Gastrocnemius medialis (tissue), 4 donors: Measurements from ENCODE around the gene ADARB2. TPM values are rescaled to one million over a fixed set of nuclear protein-coding genes. Genes with fewer than 3 reads are reported as not detected.

Source experiments
- ATAC-seq, 2 donors: fragments of 150-250 bp; one replicate each; pipeline ENCODE4 v1.9.1; 2016
- DNase-seq, 2 donors: peaks; one replicate each; pipeline ENCODE4 v3.0.0-alpha.2; 2019
- H3K27ac ChIP-seq, 4 donors: fragments of 200-600 bp; sonication (generic); 1 replicate in 1 of 4; 2 replicates in 3 of 4; pipeline ENCODE4 v1.5.1; 2016 to 2018; ENCODE audit warnings: mild to moderate bottlenecking in 2 of 4, moderate library complexity in 1 of 4
- H3K27me3 ChIP-seq, 3 donors: fragments of 200-600 bp; sonication (generic) in 2 of 3; 1 replicate in 1 of 3; 2 replicates in 2 of 3; pipeline versions ENCODE4 v1.5.1 to v1.6.0; 2016 to 2019; ENCODE audit warnings: mild to moderate bottlenecking in 1 of 3, moderate library complexity in 1 of 3
- H3K36me3 ChIP-seq, 2 donors: fragments of 200-600 bp; sonication (generic) in 1 of 2; one replicate each; pipeline ENCODE4 v1.5.1; 2017 to 2018
- H3K4me1 ChIP-seq, 2 donors: fragments of 200-600 bp; sonication (generic) in 1 of 2; one replicate each; pipeline ENCODE4 v1.5.1; 2016 to 2017; ENCODE audit warnings: mild to moderate bottlenecking in 2 of 2
- H3K4me3 ChIP-seq, 4 donors: fragments of 200-600 bp; sonication (generic) in 3 of 4; 1 replicate in 1 of 4; 2 replicates in 3 of 4; pipeline ENCODE4 v1.5.1; 2016 to 2019; ENCODE audit warnings: mild to moderate bottlenecking in 2 of 4
- H3K9me3 ChIP-seq, 3 donors: fragments of 200-600 bp; sonication (generic) in 2 of 3; 1 replicate in 1 of 3; 2 replicates in 2 of 3; pipeline ENCODE4 v1.5.1; 2016 to 2019
- CTCF ChIP-seq, 5 experiments: fragments of 450-650 bp in 3 of 5; fragments of 200-600 bp in 2 of 5; sonication (generic) in 2 of 5; IDR thresholded peaks in 4 of 5; conservative IDR thresholded peaks in 1 of 5; 1 replicate in 4 of 5; 2 replicates in 1 of 5; pipeline ENCODE4 v1.5.1; 2016 to 2019; ENCODE audit warnings: antibody characterized with exemption in 5 of 5, mild to moderate bottlenecking in 3 of 5, moderate library complexity in 3 of 5
- POLR2A ChIP-seq, 2 donors: fragments of 450-650 bp; IDR thresholded peaks; one replicate each; pipeline ENCODE4 v1.6.1; 2017; ENCODE audit warnings: antibody characterized with exemption in 2 of 2, mild to moderate bottlenecking in 2 of 2, moderate library complexity in 2 of 2
- in situ Hi-C, 4 donors: fragments of 200-750 bp; cut with MboI; loops; one replicate each; pipeline versions ENCODE4 v1.15.0 to v1.8.0; 2017; ENCODE audit warnings: low sequenced_read_pairs in 4 of 4
- intact Hi-C: fragments of 100-400 bp; cut with DNase I; formaldehyde crosslinking; loops from one replicate; pipeline ENCODE4 v1.15.1; 2023; ENCODE audit warnings: low total_unique reads
- total RNA-seq, 4 donors: library from RNA; depleted of rRNA; stranded (reverse); fragments of >200 nt; gene quantifications; one replicate each; pipeline versions ENCODE4 v1.1.0 to v1.2.3, GENCODE V29; 2016

The ADARB2 gene
- total RNA-seq, 4 donors from 2014 or later = 0.07 to 0.87 (median 0.10) TPM

- ATAC-seq = no peak
- no peaks in the 10 kb centered on the region for H3K9me3 ChIP-seq
- no peaks in the 10 kb centered on the region for H3K4me1 ChIP-seq
- no peak overlapping the region for H3K4me3 ChIP-seq
- no peak for DNase-seq
- no peaks in the 10 kb centered on the region for H3K36me3 ChIP-seq
- intact Hi-C loops (no loop called here), in situ Hi-C loops (no loop called here)
- no peaks in the 10 kb centered on the region for H3K27me3 ChIP-seq
- TF ChIP-seq POLR2A (IDR thresholded peaks at IDR 0.05) (no peak), CTCF (IDR thresholded peaks at IDR 0.05 in 4 of 5, conservative IDR thresholded peaks at IDR 0.05 in 1 of 5) (no peak)
- no peak overlapping the region for H3K27ac ChIP-seq
Measured at GRCh38 chr10:1578392-1579140, 158.8 kb downstream of the ADARB2 start.

- Histone ChIP-seq H3K9me3 (no peaks in the 10 kb centered on the region), H3K27me3 (no peaks in the 10 kb centered on the region), H3K4me1 (no peaks in the 10 kb centered on the region), H3K4me3 (no peak overlapping the region), H3K27ac (no peak overlapping the region), H3K36me3 (no peaks in the 10 kb centered on the region)
- ATAC-seq (no peak), DNase-seq (no peak)
- intact Hi-C loops (no loop called here), in situ Hi-C loops (no loop called here)
- TF ChIP-seq POLR2A (IDR thresholded peaks at IDR 0.05) (no peak), CTCF (IDR thresholded peaks at IDR 0.05 in 4 of 5, conservative IDR thresholded peaks at IDR 0.05 in 1 of 5) (no peak)
Measured at GRCh38 chr10:1577945-1578344, 159.4 kb downstream of the ADARB2 start.

GRCh38 chr10:1577373-1577770 lies 160.0 kb downstream of the ADARB2 start:
- no peak for DNase-seq
- ATAC-seq = no peak
- in situ Hi-C loops = no loop called here
- H3K9me3 ChIP-seq = no peaks in the 10 kb centered on the region
- intact Hi-C loops = no loop called here
- no peaks in the 10 kb centered on the region for H3K4me1 ChIP-seq
- H3K4me3 ChIP-seq = no peak overlapping the region
- no peak overlapping the region for H3K27ac ChIP-seq
- TF ChIP-seq POLR2A (IDR thresholded peaks at IDR 0.05) = no peak
- TF ChIP-seq CTCF (IDR thresholded peaks at IDR 0.05 in 4 of 5, conservative IDR thresholded peaks at IDR 0.05 in 1 of 5) = no peak
- no peaks in the 10 kb centered on the region for H3K27me3 ChIP-seq
- H3K36me3 ChIP-seq = no peaks in the 10 kb centered on the region

GRCh38 chr10:1576467-1577372 lies 160.6 kb downstream of the ADARB2 start:
- no peak overlapping the region for H3K27ac ChIP-seq
- in situ Hi-C loops (no loop called here), intact Hi-C loops (no loop called here)
- ATAC-seq (no peak), DNase-seq (no peak)
- H3K36me3 ChIP-seq = no peaks in the 10 kb centered on the region
- no peaks in the 10 kb centered on the region for H3K9me3 ChIP-seq
- TF ChIP-seq CTCF (IDR thresholded peaks at IDR 0.05 in 4 of 5, conservative IDR thresholded peaks at IDR 0.05 in 1 of 5) (no peak), POLR2A (IDR thresholded peaks at IDR 0.05) (no peak)
- no peak overlapping the region for H3K4me3 ChIP-seq
- no peaks in the 10 kb centered on the region for H3K27me3 ChIP-seq
- no peaks in the 10 kb centered on the region for H3K4me1 ChIP-seq
